IPS-NIHi7 (cell line): ENCODE results near the gene RBFOX2.
"Not testable (repeated sequence)": the region's sequence is repeated elsewhere in the genome, so short reads cannot be mapped to it uniquely, and the experiment has no call there.

Experiments used
- DNase-seq: peaks from one replicate; pipeline ENCODE4 v3.0.0; 2012; ENCODE audit warnings: mixed read lengths; ENCODE audit errors: extremely low spot score

Gene RBFOX2

GRCh38 chr22:35834061-35834460 is 194.6 kb downstream of the RBFOX2 start:
- no peak for DNase-seq

- no peak for DNase-seq
These were observed 198.3 kb downstream of the RBFOX2 start for GRCh38 chr22:35830305-35830704.

- no peak for DNase-seq
These were observed 204.4 kb downstream of the RBFOX2 start for GRCh38 chr22:35824256-35824655.

- peak; percentile 27 for DNase-seq
These were observed 207.0 kb downstream of the RBFOX2 start for GRCh38 chr22:35821654-35822053.

- DNase-seq: no peak
These were observed 209.2 kb downstream of the RBFOX2 start for GRCh38 chr22:35819421-35819820.

GRCh38 chr22:35818897-35819296 is 209.7 kb downstream of the RBFOX2 start:
- DNase-seq: no peak

GRCh38 chr22:35812600-35812999 is 216.0 kb downstream of the RBFOX2 start:
- no peak for DNase-seq

GRCh38 chr22:35811670-35812069 is 217.0 kb downstream of the RBFOX2 start:
- DNase-seq: no peak

GRCh38 chr22:35809816-35810215 is 218.8 kb downstream of the RBFOX2 start:
- DNase-seq: no peak

- DNase-seq: no peak
These were observed 220.2 kb downstream of the RBFOX2 start for GRCh38 chr22:35808377-35808776.

- DNase-seq: not testable (repeated sequence)
These were observed 222.0 kb downstream of the RBFOX2 start for GRCh38 chr22:35806668-35807067.

- DNase-seq: no peak
These were observed 223.2 kb downstream of the RBFOX2 start for GRCh38 chr22:35805466-35805865.

- no peak for DNase-seq
These were observed 224.2 kb downstream of the RBFOX2 start for GRCh38 chr22:35804421-35804820.

- DNase-seq: no peak
These were observed 225.7 kb downstream of the RBFOX2 start for GRCh38 chr22:35802885-35803284.

GRCh38 chr22:35801301-35801700 is 227.3 kb downstream of the RBFOX2 start:
- DNase-seq: not testable (repeated sequence)

GRCh38 chr22:35799150-35799549 is 229.5 kb downstream of the RBFOX2 start:
- DNase-seq: no peak

GRCh38 chr22:35797411-35797810 is 231.2 kb downstream of the RBFOX2 start:
- no peak for DNase-seq

- DNase-seq: no peak
These were observed 233.1 kb downstream of the RBFOX2 start for GRCh38 chr22:35795476-35795875.

GRCh38 chr22:35792506-35792905 is 236.1 kb downstream of the RBFOX2 start:
- no peak for DNase-seq

- DNase-seq: not testable (repeated sequence)
These were observed 236.8 kb downstream of the RBFOX2 start for GRCh38 chr22:35791788-35792187.

GRCh38 chr22:35785181-35785923 is 243.3 kb downstream of the RBFOX2 start:
- no peak for DNase-seq

- no peak for DNase-seq
These were observed 244.0 kb downstream of the RBFOX2 start for GRCh38 chr22:35784633-35785032.

GRCh38 chr22:35783943-35784614 is 244.5 kb downstream of the RBFOX2 start:
- DNase-seq: no peak
